ENCODE results near the gene CCNL2. TPM values are rescaled to one million over a fixed set of nuclear protein-coding genes. Genes with fewer than 3 reads are reported as not detected.

CCNL2 gene
- total and polyA plus RNA-seq, 2 of the 13 experiments (the other 11 are each of a cell fraction or from before 2014, with no cell fraction given): 105 to 340 TPM

DNA sequence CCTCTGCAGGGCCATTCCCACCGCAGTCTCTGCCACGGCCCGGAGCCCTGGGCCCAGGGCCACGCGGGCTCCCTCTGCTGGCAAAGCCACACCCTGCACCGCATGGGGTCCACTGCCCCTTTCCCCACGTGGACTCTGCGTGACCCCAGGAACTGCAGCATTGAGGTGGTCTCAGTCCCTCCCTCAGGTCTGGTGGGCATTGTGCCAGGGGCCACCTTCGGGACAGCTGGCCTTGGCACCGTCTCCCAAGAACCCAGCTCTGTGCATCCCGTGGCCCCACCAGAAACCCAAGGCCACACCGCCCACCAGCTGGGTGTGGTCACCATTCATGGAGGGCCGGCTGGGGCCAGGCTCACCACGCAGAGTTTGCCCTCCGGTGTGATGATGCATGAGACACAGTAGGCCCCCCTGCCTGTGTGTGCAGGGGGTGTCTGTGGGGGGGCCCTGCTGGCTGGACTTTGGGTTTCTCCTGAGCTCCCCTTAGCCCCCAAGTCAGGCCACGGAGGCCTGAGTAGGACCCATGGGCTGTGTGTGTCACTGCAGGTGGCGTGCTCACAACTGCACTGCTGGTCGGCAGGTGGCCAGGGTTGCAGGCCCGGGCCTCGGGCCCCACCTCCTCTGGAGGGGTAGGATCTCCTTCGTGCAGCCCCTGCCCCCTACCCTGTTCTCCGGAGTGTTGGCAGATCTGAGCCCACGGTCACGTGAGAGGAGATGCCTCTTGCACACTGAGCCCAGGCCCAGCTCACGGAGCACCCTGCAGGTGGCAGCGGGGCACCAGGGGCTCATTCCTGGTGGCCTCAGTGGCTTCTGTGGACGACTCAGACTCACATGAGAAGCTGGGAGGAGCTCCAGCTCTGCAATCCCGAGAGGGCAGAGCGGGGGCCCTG lies 42.1 kb upstream of the CCNL2 start (continued):
- TF ChIP-seq REPIN1 (CRISPR knock-in tag; IDR thresholded peaks at IDR 0.05; ENCODE audit: borderline replicate concordance, low read depth): peak; percentile 55; the same call in 1 of the 2 replicates
- TF ChIP-seq, protein P1, sequence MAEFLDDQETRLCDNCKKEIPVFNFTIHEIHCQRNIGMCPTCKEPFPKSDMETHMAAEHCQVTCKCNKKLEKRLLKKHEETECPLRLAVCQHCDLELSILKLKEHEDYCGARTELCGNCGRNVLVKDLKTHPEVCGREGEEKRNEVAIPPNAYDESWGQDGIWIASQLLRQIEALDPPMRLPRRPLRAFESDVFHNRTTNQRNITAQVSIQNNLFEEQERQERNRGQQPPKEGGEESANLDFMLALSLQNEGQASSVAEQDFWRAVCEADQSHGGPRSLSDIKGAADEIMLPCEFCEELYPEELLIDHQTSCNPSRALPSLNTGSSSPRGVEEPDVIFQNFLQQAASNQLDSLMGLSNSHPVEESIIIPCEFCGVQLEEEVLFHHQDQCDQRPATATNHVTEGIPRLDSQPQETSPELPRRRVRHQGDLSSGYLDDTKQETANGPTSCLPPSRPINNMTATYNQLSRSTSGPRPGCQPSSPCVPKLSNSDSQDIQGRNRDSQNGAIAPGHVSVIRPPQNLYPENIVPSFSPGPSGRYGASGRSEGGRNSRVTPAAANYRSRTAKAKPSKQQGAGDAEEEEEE (CRISPR knock-in tag; IDR thresholded peaks at IDR 0.05; ENCODE audit: borderline replicate concordance): no peak
- no peak for TF ChIP-seq KMT2B (CRISPR knock-in tag; IDR thresholded peaks at IDR 0.05)
- no peak for TF ChIP-seq CHD4 (IDR thresholded peaks at IDR 0.05; ENCODE audit: borderline replicate concordance, low read length)
- TF ChIP-seq RFX5 (IDR thresholded peaks at IDR 0.05; ENCODE audit: low read depth, low read length): no peak
- TF ChIP-seq ZNF382 (CRISPR knock-in tag; IDR thresholded peaks at IDR 0.05; ENCODE audit: borderline replicate concordance): no peak
- no peak for TF ChIP-seq EP300 (IDR thresholded peaks at IDR 0.05; ENCODE audit: low read depth in 2 of 2, low read length in 2 of 2)
- TF ChIP-seq EP300 (CRISPR knock-in tag; IDR thresholded peaks at IDR 0.05; ENCODE audit: borderline replicate concordance): no peak; the same call in 1 of the 2 replicates
- TF ChIP-seq, protein P2, sequence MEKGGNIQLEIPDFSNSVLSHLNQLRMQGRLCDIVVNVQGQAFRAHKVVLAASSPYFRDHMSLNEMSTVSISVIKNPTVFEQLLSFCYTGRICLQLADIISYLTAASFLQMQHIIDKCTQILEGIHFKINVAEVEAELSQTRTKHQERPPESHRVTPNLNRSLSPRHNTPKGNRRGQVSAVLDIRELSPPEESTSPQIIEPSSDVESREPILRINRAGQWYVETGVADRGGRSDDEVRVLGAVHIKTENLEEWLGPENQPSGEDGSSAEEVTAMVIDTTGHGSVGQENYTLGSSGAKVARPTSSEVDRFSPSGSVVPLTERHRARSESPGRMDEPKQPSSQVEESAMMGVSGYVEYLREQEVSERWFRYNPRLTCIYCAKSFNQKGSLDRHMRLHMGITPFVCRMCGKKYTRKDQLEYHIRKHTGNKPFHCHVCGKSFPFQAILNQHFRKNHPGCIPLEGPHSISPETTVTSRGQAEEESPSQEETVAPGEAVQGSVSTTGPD (CRISPR knock-in tag; IDR thresholded peaks at IDR 0.05): no peak
- TF ChIP-seq, protein P3, sequence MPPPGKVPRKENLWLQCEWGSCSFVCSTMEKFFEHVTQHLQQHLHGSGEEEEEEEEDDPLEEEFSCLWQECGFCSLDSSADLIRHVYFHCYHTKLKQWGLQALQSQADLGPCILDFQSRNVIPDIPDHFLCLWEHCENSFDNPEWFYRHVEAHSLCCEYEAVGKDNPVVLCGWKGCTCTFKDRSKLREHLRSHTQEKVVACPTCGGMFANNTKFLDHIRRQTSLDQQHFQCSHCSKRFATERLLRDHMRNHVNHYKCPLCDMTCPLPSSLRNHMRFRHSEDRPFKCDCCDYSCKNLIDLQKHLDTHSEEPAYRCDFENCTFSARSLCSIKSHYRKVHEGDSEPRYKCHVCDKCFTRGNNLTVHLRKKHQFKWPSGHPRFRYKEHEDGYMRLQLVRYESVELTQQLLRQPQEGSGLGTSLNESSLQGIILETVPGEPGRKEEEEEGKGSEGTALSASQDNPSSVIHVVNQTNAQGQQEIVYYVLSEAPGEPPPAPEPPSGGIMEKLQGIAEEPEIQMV (CRISPR knock-in tag; IDR thresholded peaks at IDR 0.05; ENCODE audit: low read depth): no peak
- no peak for TF ChIP-seq RCOR2 (CRISPR knock-in tag; IDR thresholded peaks at IDR 0.05)
- no peak for TF ChIP-seq BRCA1 (CRISPR knock-in tag; IDR thresholded peaks at IDR 0.05)
- 0 out of 2 replicates have a peak, but pooled peaks have one; percentile 83 for TF ChIP-seq ZNF34 (CRISPR knock-in tag; IDR thresholded peaks at IDR 0.05; ENCODE audit: borderline replicate concordance)
- no peak for TF ChIP-seq CEBPB (IDR thresholded peaks at IDR 0.05; ENCODE audit: borderline replicate concordance, low read depth, low read length)
- TF ChIP-seq ZFP37 (CRISPR knock-in tag; IDR thresholded peaks at IDR 0.05; ENCODE audit: borderline replicate concordance): no peak
- no peak for TF ChIP-seq NPAS2 (CRISPR knock-in tag; IDR thresholded peaks at IDR 0.05; ENCODE audit: borderline replicate concordance)
- TF ChIP-seq POLR2AphosphoS2 (IDR thresholded peaks at IDR 0.05; ENCODE audit: low read depth, low read length): no peak
- 0 out of 2 replicates have a peak, but pooled peaks have one; percentile 45 for TF ChIP-seq ZMAT3 (CRISPR knock-in tag; conservative IDR thresholded peaks at IDR 0.05)
